ENCODE results near the gene RCVRN. TPM values are rescaled to one million over a fixed set of nuclear protein-coding genes. Genes with fewer than 3 reads are reported as not detected.

The RCVRN gene
- total RNA-seq, 1 experiment from 2014 or later = not detected

DNA sequence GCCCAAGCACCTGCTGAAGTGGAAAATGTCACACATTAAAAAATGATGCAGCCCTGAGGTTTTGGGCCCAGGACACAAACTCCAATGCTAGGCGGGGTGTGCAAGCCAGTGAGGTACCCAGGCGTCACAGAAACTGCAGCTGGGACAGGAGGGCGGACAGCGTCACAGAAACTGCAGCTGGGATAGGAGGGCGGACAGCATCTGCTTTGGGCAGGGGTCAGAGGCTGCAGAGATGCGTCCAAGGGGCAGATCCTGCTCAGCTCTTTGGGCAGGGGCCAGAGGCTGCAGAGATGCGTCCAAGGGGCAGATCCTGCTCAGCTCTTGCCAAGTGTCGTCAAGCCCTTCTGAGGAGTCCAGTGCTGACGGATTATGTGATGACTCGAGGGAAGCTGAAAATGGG lies 43.9 kb upstream of the RCVRN start:
- no peak for TF ChIP-seq EZH2phosphoT487 (IDR thresholded peaks at IDR 0.05; ENCODE audit: borderline replicate concordance, low read length)
- no peak for TF ChIP-seq EZH2 (IDR thresholded peaks at IDR 0.05; ENCODE audit: low read length, unreplicated experiment)
- TF ChIP-seq, protein P1, sequence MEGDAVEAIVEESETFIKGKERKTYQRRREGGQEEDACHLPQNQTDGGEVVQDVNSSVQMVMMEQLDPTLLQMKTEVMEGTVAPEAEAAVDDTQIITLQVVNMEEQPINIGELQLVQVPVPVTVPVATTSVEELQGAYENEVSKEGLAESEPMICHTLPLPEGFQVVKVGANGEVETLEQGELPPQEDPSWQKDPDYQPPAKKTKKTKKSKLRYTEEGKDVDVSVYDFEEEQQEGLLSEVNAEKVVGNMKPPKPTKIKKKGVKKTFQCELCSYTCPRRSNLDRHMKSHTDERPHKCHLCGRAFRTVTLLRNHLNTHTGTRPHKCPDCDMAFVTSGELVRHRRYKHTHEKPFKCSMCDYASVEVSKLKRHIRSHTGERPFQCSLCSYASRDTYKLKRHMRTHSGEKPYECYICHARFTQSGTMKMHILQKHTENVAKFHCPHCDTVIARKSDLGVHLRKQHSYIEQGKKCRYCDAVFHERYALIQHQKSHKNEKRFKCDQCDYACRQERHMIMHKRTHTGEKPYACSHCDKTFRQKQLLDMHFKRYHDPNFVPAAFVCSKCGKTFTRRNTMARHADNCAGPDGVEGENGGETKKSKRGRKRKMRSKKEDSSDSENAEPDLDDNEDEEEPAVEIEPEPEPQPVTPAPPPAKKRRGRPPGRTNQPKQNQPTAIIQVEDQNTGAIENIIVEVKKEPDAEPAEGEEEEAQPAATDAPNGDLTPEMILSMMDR (conservative IDR thresholded peaks at IDR 0.05; ENCODE audit: low read depth, low read length) = no peak
- Histone ChIP-seq H3K9ac (ENCODE audit: low read length) (no peak overlapping the region), H2AFZ (ENCODE audit: low read length) (no peak overlapping the region), H3K9me3 (ENCODE audit: low read length) (no peaks in the 10 kb centered on the region), H3K36me3 (ENCODE audit: low read depth, low read length) (no peaks in the 10 kb centered on the region), H3F3A (ENCODE audit: low read length, unreplicated experiment) (no peaks in the 10 kb centered on the region), H3K4me2 (ENCODE audit: low read length) (no peak overlapping the region), H4K20me1 (ENCODE audit: low read length) (no peaks in the 10 kb centered on the region), H3K27ac (ENCODE audit: low read length) (no peak overlapping the region), H3K27me3 (ENCODE audit: low read length) (peaks cover 32% of the 10 kb centered on the region), H3K4me3 (ENCODE audit: low read length) (no peak overlapping the region), H3K79me2 (ENCODE audit: low read length) (no peaks in the 10 kb centered on the region), H3K4me1 (ENCODE audit: insufficient read depth, low read length) (no peaks in the 10 kb centered on the region), H3K9me2 (replicated peaks; ENCODE audit: low read length) (no peaks in the 10 kb centered on the region)
- no peak for ATAC-seq
- DNase-seq = no peak
- ChIA-PET POLR2A (ENCODE audit: unreplicated experiment) (no interaction called here), CTCF (no interaction called here)
- intact Hi-C loops (cut with micrococcal nuclease) = no loop called here
- BruUV-seq (replicated peaks) = no TSS peak

DNA sequence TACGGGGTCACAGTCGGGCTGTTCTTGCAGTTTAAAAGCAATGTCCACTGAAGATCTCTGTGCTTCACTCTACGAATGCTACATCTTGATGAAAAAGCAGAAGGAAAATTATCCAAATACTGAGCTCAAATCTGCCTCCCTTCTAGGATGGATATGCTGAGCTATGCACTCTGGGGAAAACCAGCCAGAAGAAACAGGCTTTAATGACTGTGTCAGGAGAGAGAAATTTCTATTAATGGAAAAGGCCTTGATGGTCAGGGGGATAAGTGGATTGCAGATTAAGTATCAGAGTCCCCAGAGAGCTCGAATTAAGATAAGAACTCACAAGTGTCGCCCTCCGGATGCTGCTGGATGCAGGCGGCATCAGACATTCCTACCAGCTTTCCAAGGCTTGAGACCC lies 39.6 kb upstream of the RCVRN start:
- CTCF ChIA-PET = no interaction called here
- no peaks in the 10 kb centered on the region for H3K9me3 ChIP-seq (ENCODE audit: low read length)
- H3K4me3 ChIP-seq (ENCODE audit: low read length) = no peak overlapping the region
- peaks cover 50% of the 10 kb centered on the region for H3K27me3 ChIP-seq (ENCODE audit: low read length)
- H3K4me2 ChIP-seq (ENCODE audit: low read length) = no peak overlapping the region
- ATAC-seq = no peak
- H3K9me2 ChIP-seq (replicated peaks; ENCODE audit: low read length) = no peaks in the 10 kb centered on the region
- no peak overlapping the region for H2AFZ ChIP-seq (ENCODE audit: low read length)
- H3K79me2 ChIP-seq (ENCODE audit: low read length) = no peaks in the 10 kb centered on the region
- H3F3A ChIP-seq (ENCODE audit: low read length, unreplicated experiment) = no peaks in the 10 kb centered on the region
- H3K36me3 ChIP-seq (ENCODE audit: low read depth, low read length) = no peaks in the 10 kb centered on the region
- intact Hi-C loops (cut with micrococcal nuclease) = no loop called here
- H3K27ac ChIP-seq (ENCODE audit: low read length) = no peak overlapping the region
- H3K4me1 ChIP-seq (ENCODE audit: insufficient read depth, low read length) = no peaks in the 10 kb centered on the region
- TF ChIP-seq, protein P1 (conservative IDR thresholded peaks at IDR 0.05; ENCODE audit: low read depth, low read length) = no peak
- TF ChIP-seq EZH2 (IDR thresholded peaks at IDR 0.05; ENCODE audit: low read length, unreplicated experiment) (no peak), EZH2phosphoT487 (IDR thresholded peaks at IDR 0.05; ENCODE audit: borderline replicate concordance, low read length) (no peak)
- DNase-seq = no peak
- H3K9ac ChIP-seq (ENCODE audit: low read length) = no peak overlapping the region
- no TSS peak for BruUV-seq (replicated peaks)
- POLR2A ChIA-PET (ENCODE audit: unreplicated experiment) = no interaction called here
- H4K20me1 ChIP-seq (ENCODE audit: low read length) = no peaks in the 10 kb centered on the region

DNA sequence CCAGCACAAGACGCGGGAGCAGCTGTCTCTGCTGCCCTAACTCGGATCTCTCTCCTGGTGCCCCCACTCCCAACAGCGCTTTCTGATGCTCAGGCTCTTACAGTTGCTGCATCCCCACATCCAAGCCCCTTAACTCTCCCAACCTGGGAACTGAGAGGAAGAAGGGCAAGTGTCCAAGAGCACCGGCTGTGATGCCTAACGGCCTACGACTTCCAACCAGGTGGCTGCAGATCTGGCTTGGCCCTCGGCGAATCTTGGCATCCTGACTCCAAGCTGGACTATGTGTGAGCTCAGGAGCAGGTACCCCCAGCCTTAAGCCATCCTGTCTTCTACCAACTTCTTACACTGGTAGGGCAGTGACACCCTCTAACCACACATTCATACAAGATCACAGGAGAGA lies 38.3 kb upstream of the RCVRN start:
- peaks cover 50% of the 10 kb centered on the region for H3K27me3 ChIP-seq (ENCODE audit: low read length)
- TF ChIP-seq, protein P1 (conservative IDR thresholded peaks at IDR 0.05; ENCODE audit: low read depth, low read length) = no peak
- no peak for TF ChIP-seq EZH2phosphoT487 (IDR thresholded peaks at IDR 0.05; ENCODE audit: borderline replicate concordance, low read length)
- TF ChIP-seq EZH2 (IDR thresholded peaks at IDR 0.05; ENCODE audit: low read length, unreplicated experiment) = no peak
- POLR2A ChIA-PET (ENCODE audit: unreplicated experiment) = no interaction called here
- H3K4me3 ChIP-seq (ENCODE audit: low read length) = no peak overlapping the region
- H3K4me2 ChIP-seq (ENCODE audit: low read length) = no peak overlapping the region
- BruUV-seq (replicated peaks) = no TSS peak
- CTCF ChIA-PET = no interaction called here
- H3K79me2 ChIP-seq (ENCODE audit: low read length) = no peaks in the 10 kb centered on the region
- no peaks in the 10 kb centered on the region for H3K4me1 ChIP-seq (ENCODE audit: insufficient read depth, low read length)
- no peaks in the 10 kb centered on the region for H3K9me2 ChIP-seq (replicated peaks; ENCODE audit: low read length)
- no peak overlapping the region for H3K27ac ChIP-seq (ENCODE audit: low read length)
- no peaks in the 10 kb centered on the region for H3K36me3 ChIP-seq (ENCODE audit: low read depth, low read length)
- H2AFZ ChIP-seq (ENCODE audit: low read length) = no peak overlapping the region
- intact Hi-C loops (cut with micrococcal nuclease) = no loop called here
- H3F3A ChIP-seq (ENCODE audit: low read length, unreplicated experiment) = no peaks in the 10 kb centered on the region
- no peak overlapping the region for H3K9ac ChIP-seq (ENCODE audit: low read length)
- ATAC-seq (no peak), DNase-seq (no peak)
- no peaks in the 10 kb centered on the region for H4K20me1 ChIP-seq (ENCODE audit: low read length)
- H3K9me3 ChIP-seq (ENCODE audit: low read length) = no peaks in the 10 kb centered on the region

All from PC-3 (cell line).